Measurements from ENCODE around the gene ZFPL1.
A peak's percentile ranks its signal among the peaks of the same experiment; 100 is the strongest.

The ZFPL1 gene

DNA sequence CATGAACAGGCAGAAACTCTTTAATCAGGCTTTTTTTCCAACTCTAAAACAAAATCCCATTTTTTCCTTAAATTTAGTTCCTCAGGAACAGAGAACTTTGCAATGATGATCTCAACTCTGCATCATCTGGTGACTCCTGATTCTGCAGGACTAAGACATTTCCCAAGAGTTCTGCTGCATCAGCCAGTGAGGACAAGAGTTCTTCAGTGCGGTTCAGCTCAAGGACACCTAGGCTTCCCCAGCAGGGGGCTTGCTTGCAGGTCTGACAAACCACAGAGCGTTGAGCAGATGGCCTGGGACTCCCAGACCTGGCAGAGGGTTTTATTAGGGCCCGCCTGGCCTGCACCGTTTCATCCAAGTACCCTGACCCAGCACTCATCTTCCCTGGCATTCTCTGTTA, 6.6 kb upstream of the ZFPL1 start:
- no peak for DNase-seq (ENCODE audit: low spot score)
- TF ChIP-seq, protein P1, sequence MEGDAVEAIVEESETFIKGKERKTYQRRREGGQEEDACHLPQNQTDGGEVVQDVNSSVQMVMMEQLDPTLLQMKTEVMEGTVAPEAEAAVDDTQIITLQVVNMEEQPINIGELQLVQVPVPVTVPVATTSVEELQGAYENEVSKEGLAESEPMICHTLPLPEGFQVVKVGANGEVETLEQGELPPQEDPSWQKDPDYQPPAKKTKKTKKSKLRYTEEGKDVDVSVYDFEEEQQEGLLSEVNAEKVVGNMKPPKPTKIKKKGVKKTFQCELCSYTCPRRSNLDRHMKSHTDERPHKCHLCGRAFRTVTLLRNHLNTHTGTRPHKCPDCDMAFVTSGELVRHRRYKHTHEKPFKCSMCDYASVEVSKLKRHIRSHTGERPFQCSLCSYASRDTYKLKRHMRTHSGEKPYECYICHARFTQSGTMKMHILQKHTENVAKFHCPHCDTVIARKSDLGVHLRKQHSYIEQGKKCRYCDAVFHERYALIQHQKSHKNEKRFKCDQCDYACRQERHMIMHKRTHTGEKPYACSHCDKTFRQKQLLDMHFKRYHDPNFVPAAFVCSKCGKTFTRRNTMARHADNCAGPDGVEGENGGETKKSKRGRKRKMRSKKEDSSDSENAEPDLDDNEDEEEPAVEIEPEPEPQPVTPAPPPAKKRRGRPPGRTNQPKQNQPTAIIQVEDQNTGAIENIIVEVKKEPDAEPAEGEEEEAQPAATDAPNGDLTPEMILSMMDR (IDR thresholded peaks at IDR 0.05; ENCODE audit: borderline replicate concordance, control extremely low read depth, extremely low read depth, insufficient read depth, missing control alignments) = no peak
- in situ Hi-C loops (cut with MboI; ENCODE audit: low sequenced_read_pairs, unreplicated experiment) = no loop called here

DNA sequence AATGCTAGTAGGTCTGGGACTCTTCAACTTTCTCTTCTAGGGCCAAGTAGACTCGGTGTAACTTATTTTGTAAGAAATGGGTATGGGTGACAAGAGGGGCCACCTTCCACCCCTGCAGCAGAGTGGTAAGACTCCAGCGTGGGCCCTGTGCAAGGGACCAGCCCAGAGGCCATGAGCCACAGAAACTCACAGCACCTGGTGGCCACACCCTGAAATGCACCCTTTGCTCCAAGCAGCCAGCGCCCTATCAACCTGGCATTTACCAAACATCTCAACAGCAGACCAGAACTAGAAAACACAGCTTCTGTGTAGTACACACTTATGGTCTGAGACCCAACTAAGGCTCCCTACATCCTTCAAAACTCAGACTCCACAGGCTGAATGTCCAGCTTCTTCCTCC, 5.9 kb upstream of the ZFPL1 start:
- TF ChIP-seq, protein P1 (IDR thresholded peaks at IDR 0.05; ENCODE audit: borderline replicate concordance, control extremely low read depth, extremely low read depth, insufficient read depth, missing control alignments) = peak; percentile 85
- DNase-seq (ENCODE audit: low spot score) = peak; percentile 76
- in situ Hi-C loops (cut with MboI; ENCODE audit: low sequenced_read_pairs, unreplicated experiment) = no loop called here

DNA sequence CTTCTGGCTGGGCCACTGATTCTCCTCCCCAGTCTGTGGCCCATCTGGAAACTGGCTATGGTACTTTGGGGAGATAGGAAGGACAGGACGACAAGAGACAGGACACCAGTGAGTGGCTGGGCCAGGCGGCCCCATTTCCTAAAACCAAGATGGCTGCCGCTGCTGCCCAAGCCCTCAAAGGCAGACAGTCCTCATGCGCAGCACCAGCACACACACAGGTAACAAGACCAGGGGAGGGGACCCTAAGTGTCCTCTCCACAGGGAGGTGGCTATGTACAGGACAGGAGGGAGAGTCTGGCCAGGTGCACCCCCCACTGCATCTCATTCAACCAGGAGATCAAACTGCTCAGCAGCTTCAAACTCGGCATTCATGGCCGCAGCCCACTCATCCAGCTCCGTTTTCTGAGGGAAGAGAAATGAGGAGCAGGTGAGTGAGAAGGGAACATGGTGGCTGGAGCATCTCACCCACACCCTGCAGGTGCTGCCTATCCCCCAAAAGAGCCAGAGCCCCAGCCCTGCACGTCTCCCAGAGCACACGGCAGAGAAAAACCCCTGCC, 5.2 kb upstream of the ZFPL1 start:
- TF ChIP-seq, protein P1 (IDR thresholded peaks at IDR 0.05; ENCODE audit: borderline replicate concordance, control extremely low read depth, extremely low read depth, insufficient read depth, missing control alignments) = no peak
- DNase-seq (ENCODE audit: low spot score) = peak; percentile 8
- in situ Hi-C loops (cut with MboI; ENCODE audit: low sequenced_read_pairs, unreplicated experiment) = no loop called here

DNA sequence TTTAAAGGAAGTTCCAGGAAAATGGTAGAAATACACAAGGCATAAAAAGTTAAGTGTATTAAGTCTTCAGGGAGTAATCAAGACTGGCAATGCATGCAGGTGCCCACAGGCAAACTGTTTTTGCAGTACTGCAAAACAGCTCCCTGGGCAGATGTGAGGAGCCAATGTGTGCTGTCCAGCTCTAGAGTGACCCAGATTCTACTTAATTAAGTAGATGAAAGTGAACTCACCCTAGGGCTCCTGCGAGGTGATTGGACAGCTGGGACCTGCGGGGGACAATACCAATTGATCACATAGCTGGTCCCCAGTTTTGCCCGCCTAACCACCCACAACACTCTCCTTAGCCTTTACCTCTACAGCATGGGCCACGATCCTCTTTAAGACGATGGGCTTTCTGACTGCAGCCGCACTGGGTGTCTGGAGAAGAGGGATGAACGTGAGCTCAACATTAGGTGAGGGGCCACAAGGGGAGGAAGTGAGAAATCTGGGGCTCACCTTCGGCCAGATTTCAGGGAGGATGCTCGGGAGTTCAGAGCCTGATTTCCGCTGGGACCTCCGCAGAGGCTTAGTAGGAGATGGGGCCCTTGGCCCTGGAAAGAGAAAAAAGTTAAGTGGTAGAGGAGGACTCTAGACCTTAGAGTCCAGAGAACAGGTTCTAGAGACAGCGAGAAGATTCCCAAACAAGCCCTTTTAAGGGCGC, 738 bp upstream of the ZFPL1 start:
- TF ChIP-seq, protein P1 (IDR thresholded peaks at IDR 0.05; ENCODE audit: borderline replicate concordance, control extremely low read depth, extremely low read depth, insufficient read depth, missing control alignments) = no peak
- DNase-seq (ENCODE audit: low spot score) = peak; percentile 8

DNA sequence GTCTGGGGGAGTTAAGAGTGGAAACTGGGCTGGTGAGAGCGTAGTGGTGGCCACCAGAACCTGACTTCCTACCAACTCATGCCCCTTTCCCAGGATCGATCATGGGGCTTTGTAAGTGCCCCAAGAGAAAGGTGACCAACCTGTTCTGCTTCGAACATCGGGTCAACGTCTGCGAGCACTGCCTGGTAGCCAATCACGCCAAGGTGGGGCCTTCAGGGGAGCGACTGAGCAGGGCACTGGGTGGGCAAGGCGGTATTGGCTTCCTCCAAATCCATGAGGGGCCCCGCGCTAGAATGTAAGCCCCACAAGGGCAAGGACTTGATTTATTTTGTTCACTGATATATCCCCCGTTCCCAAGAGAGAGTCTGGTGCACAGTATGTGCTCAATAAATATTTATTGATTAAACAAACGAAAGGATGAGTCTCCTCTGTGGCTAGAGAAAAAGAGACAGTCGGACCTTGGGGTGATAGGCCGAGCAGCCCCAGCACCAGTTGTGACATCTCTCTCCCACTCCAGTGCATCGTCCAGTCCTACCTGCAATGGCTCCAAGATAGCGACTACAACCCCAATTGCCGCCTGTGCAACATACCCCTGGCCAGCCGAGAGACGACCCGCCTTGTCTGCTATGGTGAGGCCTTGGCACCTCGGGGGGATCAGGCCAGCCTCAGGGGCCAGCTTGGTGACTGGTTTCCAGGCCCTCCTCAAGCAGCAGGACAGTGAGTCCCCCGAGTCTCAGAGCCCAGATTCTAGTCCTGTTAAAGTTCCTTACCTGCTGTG, 765 bp downstream of the ZFPL1 start:
- no peak for DNase-seq (ENCODE audit: low spot score)
- in situ Hi-C loops (cut with MboI; ENCODE audit: low sequenced_read_pairs, unreplicated experiment) = no loop called here
- TF ChIP-seq, protein P1 (IDR thresholded peaks at IDR 0.05; ENCODE audit: borderline replicate concordance, control extremely low read depth, extremely low read depth, insufficient read depth, missing control alignments) = no peak

More for the DNA sequence above, 738 bp upstream of the ZFPL1 start:
- in situ Hi-C loops (cut with MboI; ENCODE audit: low sequenced_read_pairs, unreplicated experiment) = no loop called here

DNA sequence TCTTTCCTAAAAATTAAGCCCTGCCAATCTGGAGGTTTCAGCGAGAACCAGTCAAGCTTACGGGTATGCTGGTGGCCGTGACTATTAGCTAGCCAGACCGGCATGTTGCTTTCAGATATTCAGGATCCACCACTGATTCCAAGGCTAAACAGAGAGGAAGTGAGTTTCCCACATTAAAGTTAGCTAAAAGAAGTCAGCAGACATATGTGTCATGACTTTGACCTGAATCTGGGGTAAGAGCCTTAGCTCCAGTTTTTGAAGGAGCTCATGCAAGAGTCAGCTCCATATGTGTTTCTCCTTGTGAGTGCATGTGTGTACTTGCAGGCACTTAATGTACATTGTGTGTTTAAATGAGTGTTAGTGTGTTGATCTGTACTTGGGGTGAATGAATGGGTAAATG, 1.4 kb downstream of the ZFPL1 start:
- TF ChIP-seq, protein P1 (IDR thresholded peaks at IDR 0.05; ENCODE audit: borderline replicate concordance, control extremely low read depth, extremely low read depth, insufficient read depth, missing control alignments) = no peak
- in situ Hi-C loops (cut with MboI; ENCODE audit: low sequenced_read_pairs, unreplicated experiment) = no loop called here
- no peak for DNase-seq (ENCODE audit: low spot score)
